K562 (cell line): ENCODE data around the gene TMEM176A. TPM values are rescaled to one million over a fixed set of nuclear protein-coding genes. Genes with fewer than 3 reads are reported as not detected.

Source experiments
- ATAC-seq: fragments of 200-7000 bp; cut with Tn5 transposase; 3 replicates; pipeline ENCODE4 v1.9.1; 2020; ENCODE audit warnings: moderate library complexity
- BruUV-seq: library from RNA; stranded (reverse); fragments of 400-500 nt; replicated peaks from 2 replicates; lab custom pipeline; 2021; lab: Mats Ljungman, UMichigan
- CTCF ChIA-PET: fragments of 300-600 bp; formaldehyde crosslinking; extraction: SDS; loops from one replicate; lab custom pipeline; 2021; ENCODE audit warnings: low intra/inter-chr PET ratio; lab: Yijun Ruan, JAX
- POLR2A ChIA-PET: fragments of 300-600, 350-650 bp; sonication (Branson Sonifier 250); formaldehyde crosslinking; extraction: SDS; loops from one replicate; lab custom pipeline; 2021; ENCODE audit warnings: antibody characterized with exemption, inconsistent platforms; lab: Yijun Ruan, JAX
- DNase-seq, 4 experiments: peaks; one replicate each; pipeline versions ENCODE4 v3.0.0 to v3.0.0-alpha.2; 2011 to 2018; ENCODE audit warnings: low spot score in 3 of 4, mixed read lengths in 3 of 4; ENCODE audit errors: extremely low read depth in 1 of 4
- FAIRE-seq: peaks from 2 replicates; lab custom pipeline; 2011; peaks lifted over from hg19 to GRCh38; lab: Jason Lieb, UNC
- H2AFZ ChIP-seq: 2 replicates; pipeline ENCODE4 v1.6.0; 2011; ENCODE audit warnings: low read depth, low read length, control low read depth, inconsistent platforms
- H3K27ac ChIP-seq: fragments of 200-600 bp; 3 replicates; pipeline ENCODE4 v1.8.0; 2011; ENCODE audit warnings: low read depth, mild to moderate bottlenecking, control low read depth, inconsistent platforms, low read length, moderate library complexity, mixed read lengths; ENCODE audit errors: extremely low read depth
- H3K27me3 ChIP-seq, 2 experiments: fragments of 300-600 bp in 1 of 2; 2 replicates in 1 of 2; 3 replicates in 1 of 2; pipeline versions ENCODE4 v1.6.0 to v1.8.0; 2011; ENCODE audit warnings: inconsistent platforms in 2 of 2, low read length in 2 of 2, mild to moderate bottlenecking in 1 of 2, mixed read lengths in 1 of 2, moderate library complexity in 1 of 2; ENCODE audit not compliant: control insufficient read depth in 2 of 2, insufficient read depth in 2 of 2
- H3K36me3 ChIP-seq: fragments of 300-600 bp; 3 replicates; pipeline ENCODE4 v1.8.0; 2011; ENCODE audit warnings: mild to moderate bottlenecking, low read length, inconsistent platforms; ENCODE audit not compliant: control insufficient read depth, insufficient read depth
- H3K4me1 ChIP-seq, 2 experiments: fragments of 200-600 bp in 1 of 2; replicated peaks in 1 of 2; 2 replicates in 1 of 2; 3 replicates in 1 of 2; pipeline versions ENCODE4 v1.5.1 to v1.8.0; 2011; ENCODE audit warnings: inconsistent platforms in 2 of 2, low read length in 2 of 2, mild to moderate bottlenecking in 1 of 2, mixed read lengths in 1 of 2, moderate library complexity in 1 of 2; ENCODE audit not compliant: control insufficient read depth in 2 of 2, insufficient read depth in 2 of 2
- H3K4me2 ChIP-seq: 2 replicates; pipeline ENCODE4 v1.6.1; 2011; ENCODE audit warnings: low read length, control low read depth, inconsistent platforms, mixed read lengths; ENCODE audit not compliant: insufficient read depth
- H3K4me3 ChIP-seq: fragments of 200-600 bp; sonication (generic), shearing (Covaris generic); 2 replicates; pipeline ENCODE4 v1.5.1; 2016; ENCODE audit warnings: control low read depth, inconsistent platforms
- H3K79me2 ChIP-seq: fragments of 200-600 bp; 3 replicates; pipeline ENCODE4 v1.8.0; 2011; ENCODE audit warnings: low read length, inconsistent platforms; ENCODE audit not compliant: control insufficient read depth, insufficient read depth
- H3K9ac ChIP-seq, 2 experiments: 2 replicates each; pipeline versions ENCODE4 v1.6.0 to v1.6.1; 2011; ENCODE audit warnings: low read depth in 2 of 2, low read length in 2 of 2, control low read depth in 1 of 2, inconsistent platforms in 1 of 2, mild to moderate bottlenecking in 1 of 2, mixed read lengths in 1 of 2; ENCODE audit not compliant: insufficient read depth in 1 of 2
- H3K9me1 ChIP-seq: one replicate; pipeline ENCODE4 v1.6.0; 2011; ENCODE audit warnings: inconsistent platforms, mild to moderate bottlenecking, low read length, moderate library complexity; ENCODE audit not compliant: control insufficient read depth, insufficient read depth
- H3K9me3 ChIP-seq: replicated peaks from 2 replicates; pipeline ENCODE4 v1.5.1; 2011; ENCODE audit warnings: low read depth, low read length, inconsistent platforms; ENCODE audit not compliant: control insufficient read depth, insufficient read depth
- H4K20me1 ChIP-seq: replicated peaks from 2 replicates; pipeline ENCODE4 v1.6.1; 2011; ENCODE audit warnings: low read length, inconsistent platforms, mixed read lengths; ENCODE audit not compliant: control insufficient read depth, insufficient read depth
- AFF1 ChIP-seq, 2 experiments: fragments of 450-650 bp; IDR thresholded peaks; 2 replicates each; pipeline ENCODE4 v1.6.1; 2018; ENCODE audit warnings: mild to moderate bottlenecking in 2 of 2, low read depth in 1 of 2; ENCODE audit not compliant: partially characterized antibody in 2 of 2
- BACH1 ChIP-seq: fragments of 200-800 bp; sonication (Bioruptor generic); IDR thresholded peaks from 2 replicates; pipeline ENCODE4 v1.6.1; 2016; ENCODE audit warnings: missing genetic modification characterization, missing compliant biosample characterization
- C11orf30 ChIP-seq: fragments of 450-650 bp; IDR thresholded peaks from 2 replicates; pipeline ENCODE4 v1.6.1; 2016; ENCODE audit warnings: low read depth, mild to moderate bottlenecking
- CREBBP ChIP-seq: IDR thresholded peaks from one replicate; pipeline ENCODE4 v1.6.1; 2012; ENCODE audit warnings: low read depth, mild to moderate bottlenecking, control low read depth, inconsistent platforms, low read length
- ELK1 ChIP-seq: sonication (generic); formaldehyde crosslinking; IDR thresholded peaks from 2 replicates; pipeline ENCODE4 v1.8.1; 2022; ENCODE audit warnings: missing genetic modification reagents
- EP400 ChIP-seq: fragments of 450-650 bp; IDR thresholded peaks from 2 replicates; pipeline ENCODE4 v1.6.1; 2017; ENCODE audit warnings: antibody characterized with exemption, mild to moderate bottlenecking, moderate library complexity
- NCOA6 ChIP-seq: fragments of 450-650 bp; IDR thresholded peaks from 2 replicates; pipeline ENCODE4 v1.6.1; 2017; ENCODE audit warnings: mild to moderate bottlenecking
- NFE2L1 ChIP-seq: fragments of 450-650 bp; IDR thresholded peaks from 2 replicates; pipeline ENCODE4 v1.6.1; 2016; ENCODE audit warnings: missing genetic modification characterization, low read depth, mild to moderate bottlenecking, missing compliant biosample characterization, moderate library complexity, borderline replicate concordance
- NFIX ChIP-seq: fragments of 250-450 bp; sonication (Bioruptor Pico); IDR thresholded peaks from 2 replicates; pipeline ENCODE4 v1.4.0; 2020; ENCODE audit warnings: low read depth, mild to moderate bottlenecking, moderate library complexity
- SREBF1 ChIP-seq: fragments of 150-350 bp; IDR thresholded peaks from 2 replicates; pipeline ENCODE4 v1.6.1; 2014; ENCODE audit warnings: antibody characterized with exemption, low read depth, low read length, borderline replicate concordance
- U2AF2 ChIP-seq: fragments of 200-400 bp; formaldehyde crosslinking; optimal IDR thresholded peaks from 2 replicates; pipeline ENCODE3; 2017; ENCODE audit warnings: low read depth, mild to moderate bottlenecking, low read length
- ZBTB7A ChIP-seq: IDR thresholded peaks from 2 replicates; pipeline ENCODE4 v1.6.1; 2011; ENCODE audit warnings: low read depth, mild to moderate bottlenecking, low read length, moderate library complexity, borderline replicate concordance; ENCODE audit not compliant: control insufficient read depth
- ZNF695 ChIP-seq: fragments of 450-650 bp; formaldehyde crosslinking; IDR thresholded peaks from 2 replicates; pipeline ENCODE4 v1.4.0; 2020; ENCODE audit warnings: mild to moderate bottlenecking, moderate library complexity
- WGBS: fragments of 100-300 bp; shearing (Covaris generic); methylation state at CpG from one replicate; pipeline ENCODE4 v1.1.6; 2016; ENCODE audit warnings: low coverage, mixed read lengths; ENCODE audit not compliant: insufficient coverage; ENCODE audit errors: missing lambda C conversion rate; 5-methylcytosine and 5-hydroxymethylcytosine counted together
- in situ Hi-C: fragments of 300-500 bp; cut with MboI; formaldehyde crosslinking; loops from 4 replicates; pipeline ENCODE4 v1.15.0; 2018; ENCODE audit warnings: inconsistent platforms, mixed read lengths
- intact Hi-C: fragments of 100-400 bp; cut with micrococcal nuclease; formaldehyde crosslinking; loops from 2 replicates; pipeline ENCODE4 v1.14.2; 2022
- polyA plus RNA-seq, 8 experiments: library from polyadenylated mRNA; depleted of rRNA in 4 of 8; stranded (reverse) in 5 of 8; unstranded in 3 of 8; fragments of >200 nt; fragmentation: Nextera tagmentation in 2 of 8; fragmentation: Illumina TruSeq in 1 of 8; extraction: Ambion mirVana in 2 of 8; extraction: Trizol in 1 of 8; gene quantifications; 2 replicates each; pipeline versions ENCODE4 v1.2.1 to v1.2.3, GENCODE V29; 2011 to 2014; ENCODE audit warnings: inconsistent platforms in 1 of 8, missing spikeins in 1 of 8
- total RNA-seq, 7 experiments: library from RNA; depleted of rRNA in 6 of 7; stranded (reverse); fragments of >200 nt in 6 of 7; fragmentation: Illumina TruSeq in 2 of 7; extraction: Trizol in 2 of 7; gene quantifications; 2 replicates each; pipeline versions ENCODE4 v1.2.1 to v1.2.3, GENCODE V29; 2011 to 2021; ENCODE audit warnings: low replicate concordance in 1 of 7
- TF ChIP-seq, protein P1 (sequence below): sonication (generic); IDR thresholded peaks from 2 replicates; pipeline ENCODE4 v1.6.1; 2016

The TMEM176A gene
- total and polyA plus RNA-seq, 9 of the 15 experiments (the other 6 are each of a cell fraction or from before 2014, with no cell fraction given): 0.31 TPM; not detected in 8

DNA sequence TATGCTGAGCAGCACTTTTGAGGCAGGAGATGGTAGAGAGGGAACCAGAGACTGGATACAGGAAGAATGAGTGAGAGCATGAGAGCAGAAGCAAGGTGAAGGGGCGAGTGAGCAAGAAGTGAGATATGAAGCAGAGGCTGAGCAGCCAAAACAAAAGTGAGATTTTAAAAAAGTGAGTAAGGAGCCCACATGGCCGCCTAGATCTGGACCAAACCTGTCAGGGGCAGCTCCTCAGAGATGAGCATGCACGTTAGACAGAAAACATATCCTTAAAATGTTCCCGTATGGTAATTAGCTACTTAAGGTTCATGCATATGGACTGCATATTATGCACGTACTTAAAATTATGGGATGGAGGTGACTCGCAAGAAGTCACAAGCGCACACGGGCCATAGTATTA is 22.5 kb downstream of the TMEM176A start (continued):
- TF ChIP-seq AFF1 (IDR thresholded peaks at IDR 0.05; ENCODE audit: low read depth in 1 of 2, partially characterized antibody in 2 of 2) (peak in 1 of 2 experiments; percentile 32), C11orf30 (peak; percentile 46; the same call in 1 of the 2 replicates), ZNF695 (CRISPR knock-in tag) (no peak), EP400 (0 out of 2 replicates have a peak, but pooled peaks have one; percentile 0)

DNA sequence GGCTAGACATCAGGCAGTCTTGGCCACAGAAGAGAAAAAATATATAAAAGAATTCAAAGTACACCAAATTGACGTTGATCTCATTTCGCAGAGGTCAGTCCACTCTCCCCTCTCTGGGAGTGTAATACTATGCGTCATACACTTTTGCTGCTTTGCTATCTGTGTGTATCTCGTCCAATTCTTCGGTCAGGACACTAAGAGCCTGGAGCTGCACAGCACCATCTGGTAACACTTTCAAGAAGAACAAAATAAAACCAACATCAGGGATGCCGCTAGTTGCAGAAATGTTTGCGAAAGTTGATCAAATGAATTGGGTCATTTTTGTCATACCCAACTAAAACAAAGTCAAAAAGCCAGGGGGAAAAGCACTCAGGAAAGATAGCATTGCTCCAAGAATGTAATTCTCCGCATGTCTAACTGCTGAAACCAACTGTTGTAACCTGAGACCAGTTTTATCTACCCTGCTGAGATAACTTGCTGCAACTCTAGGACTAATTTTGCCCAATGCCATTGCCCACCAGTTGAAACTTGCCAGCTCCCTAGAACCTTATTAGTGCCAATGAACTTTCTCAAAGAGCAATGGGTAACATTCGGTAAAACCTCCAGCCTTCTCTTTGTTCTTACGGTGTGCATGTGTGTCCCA is 23.0 kb downstream of the TMEM176A start:
- WGBS: 10% methylated on average over 10 of the region's 10 CpGs
- intact Hi-C loops (no loop called here), in situ Hi-C loops (no loop called here)
- peak; percentile 76 for ATAC-seq
- peak in 2 of 4 experiments; percentile 15 to 32 for DNase-seq
- H4K20me1 ChIP-seq: no peaks in the 10 kb centered on the region
- H3K27me3 ChIP-seq: peaks cover 2 to 19% of the 10 kb centered on the region in 2 experiments; a peak in 3 of 5 replicates
- no peaks in the 10 kb centered on the region for H3K9me1 ChIP-seq
- H3K27ac ChIP-seq: peak overlapping the region; percentile 23; the same call in 1 of the 3 replicates
- BruUV-seq: no TSS peak
- peaks cover 5 to 11% of the 10 kb centered on the region in 2 experiments; a peak in 3 of 5 replicates for H3K4me1 ChIP-seq
- H3K4me3 ChIP-seq: no peak overlapping the region
- H2AFZ ChIP-seq: peak overlapping the region; percentile 78
- H3K9ac ChIP-seq: no peak overlapping the region
- H3K9me3 ChIP-seq: peaks cover 3% of the 10 kb centered on the region; the same call in 1 of the 2 replicates
- no peaks in the 10 kb centered on the region for H3K79me2 ChIP-seq
- CTCF ChIA-PET: interaction anchor here (0.7 kb wide), 1 partner anchor 315 kb away, joined by 3 read pairs; no protein-coding TSS in a partner anchor
- H3K4me2 ChIP-seq: peak overlapping the region; percentile 29; the same call in 1 of the 2 replicates
- peak; percentile 40 for FAIRE-seq
- H3K36me3 ChIP-seq: no peaks in the 10 kb centered on the region
- POLR2A ChIA-PET: interaction anchor here (0.6 to 1.8 kb wide), 11 partner anchors 8 to 788 kb away, joined by 3 to 8 read pairs (median 3); no protein-coding TSS in a partner anchor
- TF ChIP-seq SREBF1: no peak
- no peak for TF ChIP-seq NFIX (CRISPR knock-in tag)
- TF ChIP-seq, protein P1, sequence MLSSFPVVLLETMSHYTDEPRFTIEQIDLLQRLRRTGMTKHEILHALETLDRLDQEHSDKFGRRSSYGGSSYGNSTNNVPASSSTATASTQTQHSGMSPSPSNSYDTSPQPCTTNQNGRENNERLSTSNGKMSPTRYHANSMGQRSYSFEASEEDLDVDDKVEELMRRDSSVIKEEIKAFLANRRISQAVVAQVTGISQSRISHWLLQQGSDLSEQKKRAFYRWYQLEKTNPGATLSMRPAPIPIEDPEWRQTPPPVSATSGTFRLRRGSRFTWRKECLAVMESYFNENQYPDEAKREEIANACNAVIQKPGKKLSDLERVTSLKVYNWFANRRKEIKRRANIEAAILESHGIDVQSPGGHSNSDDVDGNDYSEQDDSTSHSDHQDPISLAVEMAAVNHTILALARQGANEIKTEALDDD: 0 out of 2 replicates have a peak, but pooled peaks have one; percentile 41
- no peak for TF ChIP-seq NFE2L1 (tag)
- no peak for TF ChIP-seq U2AF2
- TF ChIP-seq ZBTB7A: no peak
- no peak for TF ChIP-seq NCOA6
- TF ChIP-seq ELK1 (CRISPR knock-in tag): no peak
- no peak for TF ChIP-seq BACH1 (tag)
- TF ChIP-seq CREBBP: no peak
